ENCODE measurements around the gene TMEM127.
"Not testable (repeated sequence)": the region's sequence is repeated elsewhere in the genome, so short reads cannot be mapped to it uniquely, and the experiment has no call there.

TMEM127 gene

GRCh38 chr2:96265840-96266679 lies at the start of gene TMEM127, which contains the start of gene CIAO1:
TMEM127 (minus strand) TSS chr2:96265997; CDS start chr2:96265381, 616 bp downstream.
CIAO1 (plus strand) TSS chr2:96266225; CDS start chr2:96266351, 126 bp downstream.
- peak; percentile 100 for DNase-seq (ENCODE audit: low read depth, low spot score)

- DNase-seq (ENCODE audit: low read depth, low spot score) = no peak
These were observed 49.2 kb upstream of the TMEM127 start for GRCh38 chr2:96315005-96315399.

- no peak for DNase-seq (ENCODE audit: low read depth, low spot score)
These were observed 42.5 kb upstream of the TMEM127 start for GRCh38 chr2:96308248-96308647.

- DNase-seq (ENCODE audit: low read depth, low spot score) = no peak
These were observed 40.6 kb upstream of the TMEM127 start for GRCh38 chr2:96306370-96306769.

GRCh38 chr2:96305979-96306308 lies 40.1 kb upstream of the TMEM127 start:
- DNase-seq (ENCODE audit: low read depth, low spot score) = peak; percentile 11

- peak; percentile 91 for DNase-seq (ENCODE audit: low read depth, low spot score)
These were observed 39.5 kb upstream of the TMEM127 start, which contains the start of gene SNRNP200 for GRCh38 chr2:96305091-96305978. SNRNP200 (minus strand) TSS chr2:96305546; CDS start chr2:96305437, 109 bp downstream.

GRCh38 chr2:96304606-96305005 lies 38.8 kb upstream of the TMEM127 start:
- no peak for DNase-seq (ENCODE audit: low read depth, low spot score)

GRCh38 chr2:96301865-96302264 lies 36.1 kb upstream of the TMEM127 start:
- DNase-seq (ENCODE audit: low read depth, low spot score) = no peak

GRCh38 chr2:96296925-96297324 lies 31.1 kb upstream of the TMEM127 start:
- DNase-seq (ENCODE audit: low read depth, low spot score) = no peak

- not testable (repeated sequence) for DNase-seq (ENCODE audit: low read depth, low spot score)
These were observed 28.5 kb upstream of the TMEM127 start for GRCh38 chr2:96294271-96294670.

GRCh38 chr2:96291751-96292150 lies 26.0 kb upstream of the TMEM127 start:
- DNase-seq (ENCODE audit: low read depth, low spot score) = no peak

- no peak for DNase-seq (ENCODE audit: low read depth, low spot score)
These were observed 21.6 kb upstream of the TMEM127 start for GRCh38 chr2:96287273-96287856.

- no peak for DNase-seq (ENCODE audit: low read depth, low spot score)
These were observed 11.1 kb upstream of the TMEM127 start for GRCh38 chr2:96276787-96277499.

- DNase-seq (ENCODE audit: low read depth, low spot score) = no peak
These were observed 8.7 kb upstream of the TMEM127 start for GRCh38 chr2:96274355-96275056.

- DNase-seq (ENCODE audit: low read depth, low spot score) = no peak
These were observed 8.0 kb upstream of the TMEM127 start for GRCh38 chr2:96273763-96274162.

GRCh38 chr2:96271995-96272394 lies 6.2 kb upstream of the TMEM127 start:
- DNase-seq (ENCODE audit: low read depth, low spot score) = no peak

- DNase-seq (ENCODE audit: low read depth, low spot score) = peak; percentile 46
These were observed 1.6 kb upstream of the TMEM127 start for GRCh38 chr2:96267159-96267971.

- no peak for DNase-seq (ENCODE audit: low read depth, low spot score)
These were observed 403 bp downstream of the TMEM127 start for GRCh38 chr2:96265349-96265839.

- DNase-seq (ENCODE audit: low read depth, low spot score) = peak; percentile 78
These were observed 995 bp downstream of the TMEM127 start for GRCh38 chr2:96264656-96265348.
